Suprapubic skin (tissue), 3 donors: Measurements from ENCODE around the gene INCENP.

Experiments used
- CTCF ChIP-seq, 2 donors: fragments of 200-600 bp in 1 of 2; fragments of 450-650 bp in 1 of 2; sonication (generic) in 1 of 2; IDR thresholded peaks; one replicate each; pipeline ENCODE4 v1.5.1; 2016 to 2019; ENCODE audit warnings: antibody characterized with exemption in 2 of 2, mild to moderate bottlenecking in 1 of 2, moderate library complexity in 1 of 2
- EP300 ChIP-seq: sonication (generic); formaldehyde crosslinking; IDR thresholded peaks from one replicate; pipeline ENCODE4 v1.6.1; 2017; ENCODE audit warnings: antibody characterized with exemption
- POLR2A ChIP-seq, 2 donors: fragments of 450-650 bp; IDR thresholded peaks; one replicate each; pipeline ENCODE4 v1.6.1; 2017; ENCODE audit warnings: antibody characterized with exemption in 2 of 2, mild to moderate bottlenecking in 2 of 2, moderate library complexity in 2 of 2

GRCh38 chr11:62082292-62082657 is 41.5 kb upstream of the INCENP start:
- TF ChIP-seq EP300, result no peak
- no peak for TF ChIP-seq CTCF (IDR thresholded peaks at IDR 0.05)
- TF ChIP-seq POLR2A (IDR thresholded peaks at IDR 0.05), result no peak
